BJ (cell line): ENCODE data around the gene KIAA0319L. TPM values are rescaled to one million over a fixed set of nuclear protein-coding genes. Genes with fewer than 3 reads are reported as not detected.

Source experiments
- CTCF ChIA-PET: fragments of 350-600 bp; formaldehyde crosslinking; extraction: SDS; loops from one replicate; lab custom pipeline; 2021; ENCODE audit warnings: antibody characterized with exemption, inconsistent platforms; lab: Yijun Ruan, JAX
- POLR2A ChIA-PET: fragments of 300-600 bp; sonication (Branson Sonifier 250); formaldehyde crosslinking; extraction: SDS; loops from one replicate; lab custom pipeline; 2021; ENCODE audit warnings: antibody characterized with exemption; lab: Charles Lee
- DNase-seq: peaks from one replicate; pipeline ENCODE4 v3.0.0-alpha.2; 2011; ENCODE audit warnings: low read depth
- H3K27me3 ChIP-seq: 2 replicates; pipeline ENCODE4 v1.6.0; 2011; ENCODE audit warnings: low read length; ENCODE audit not compliant: control insufficient read depth, insufficient read depth
- H3K36me3 ChIP-seq: 2 replicates; pipeline ENCODE4 v1.5.1; 2011; ENCODE audit warnings: low read length; ENCODE audit not compliant: control insufficient read depth, insufficient read depth
- H3K4me3 ChIP-seq: 2 replicates; pipeline ENCODE4 v1.5.1; 2011; ENCODE audit warnings: low read depth, mild to moderate bottlenecking, control low read depth, low read length
- CTCF ChIP-seq: IDR thresholded peaks from 2 replicates; pipeline ENCODE4 v1.5.1; 2011; ENCODE audit warnings: low read depth, mild to moderate bottlenecking, control low read depth, inconsistent platforms, low read length, moderate library complexity; ENCODE audit not compliant: insufficient read depth
- polyA plus RNA-seq: library from polyadenylated mRNA; depleted of rRNA; stranded (reverse); fragments of >200 nt; gene quantifications from 2 replicates; pipeline ENCODE4 v1.2.3, GENCODE V29; 2011

Gene KIAA0319L
- polyA plus RNA-seq, 1 experiment: 36.3 TPM

- ChIA-PET POLR2A (no interaction called here), CTCF (interaction anchor here (1.0 kb wide), 2 partner anchors 10 to 23 kb away, joined by 3 read pairs; no protein-coding TSS in a partner anchor)
- TF ChIP-seq CTCF: no peak
Measured at GRCh38 chr1:35428360-35428759, 128.8 kb downstream of the KIAA0319L start.

GRCh38 chr1:35426097-35426586 lies 131.1 kb downstream of the KIAA0319L start:
- ChIA-PET CTCF (no interaction called here), POLR2A (interaction anchor here (0.6 kb wide), 1 partner anchor 375 kb away, joined by 4 read pairs; no protein-coding TSS in a partner anchor)
- Histone ChIP-seq H3K4me3 (no peak overlapping the region), H3K36me3 (peaks cover 5% of the 10 kb centered on the region), H3K27me3 (no peaks in the 10 kb centered on the region)
- no peak for TF ChIP-seq CTCF
- no peak for DNase-seq

More at GRCh38 chr1:35428360-35428759, 128.8 kb downstream of the KIAA0319L start:
- Histone ChIP-seq H3K36me3 (peaks cover 12% of the 10 kb centered on the region), H3K27me3 (no peaks in the 10 kb centered on the region), H3K4me3 (no peak overlapping the region)
- DNase-seq: no peak

GRCh38 chr1:35408925-35409324 lies 148.3 kb downstream of the KIAA0319L start:
- peaks cover 9% of the 10 kb centered on the region for H3K36me3 ChIP-seq
- no peak overlapping the region for H3K4me3 ChIP-seq
- DNase-seq: no peak
- no peak for TF ChIP-seq CTCF
- CTCF ChIA-PET: no interaction called here
- POLR2A ChIA-PET: no interaction called here
- no peaks in the 10 kb centered on the region for H3K27me3 ChIP-seq

- no peak for TF ChIP-seq CTCF
- peaks cover 11% of the 10 kb centered on the region for H3K36me3 ChIP-seq
- H3K27me3 ChIP-seq: no peaks in the 10 kb centered on the region
- ChIA-PET CTCF (no interaction called here), POLR2A (interaction anchor here (0.6 kb wide), 1 partner anchor 42 kb away, joined by 5 read pairs; no protein-coding TSS in a partner anchor)
- no peak overlapping the region for H3K4me3 ChIP-seq
- no peak for DNase-seq
Measured at GRCh38 chr1:35407743-35408142, 149.5 kb downstream of the KIAA0319L start.

GRCh38 chr1:35406103-35406502 lies 151.1 kb downstream of the KIAA0319L start:
- POLR2A ChIA-PET: no interaction called here
- no peaks in the 10 kb centered on the region for H3K27me3 ChIP-seq
- peaks cover 12% of the 10 kb centered on the region for H3K36me3 ChIP-seq
- DNase-seq: no peak
- no peak for TF ChIP-seq CTCF
- no peak overlapping the region for H3K4me3 ChIP-seq
- CTCF ChIA-PET: interaction anchor here (0.8 kb wide), 1 partner anchor 163 kb away, joined by 3 read pairs; no protein-coding TSS in a partner anchor
